Thyroid gland (tissue), 4 donors: ENCODE data around the gene FXYD1. TPM values are rescaled to one million over a fixed set of nuclear protein-coding genes. Genes with fewer than 3 reads are reported as not detected.

ENCODE experiments used
- DNase-seq, 2 donors: peaks; one replicate each; pipeline ENCODE4 v3.0.0-alpha.2; 2019
- H3K27ac ChIP-seq, 3 donors: fragments of 200-600 bp; sonication (generic); 1 replicate in 2 of 3; 2 replicates in 1 of 3; pipeline ENCODE4 v1.5.1; 2016 to 2019; ENCODE audit warnings: mild to moderate bottlenecking in 1 of 3, moderate library complexity in 1 of 3
- H3K27me3 ChIP-seq: fragments of 200-600 bp; sonication (generic); one replicate; pipeline ENCODE4 v1.5.1; 2019
- H3K36me3 ChIP-seq, 2 donors: fragments of 200-600 bp; sonication (generic); one replicate each; pipeline ENCODE4 v1.5.1; 2016 to 2019
- H3K4me1 ChIP-seq, 2 donors: fragments of 200-600 bp; sonication (generic); one replicate each; pipeline ENCODE4 v1.5.1; 2017 to 2019
- H3K4me3 ChIP-seq, 3 donors: fragments of 200-600 bp; sonication (generic); replicated peaks in 1 of 3; 1 replicate in 2 of 3; 2 replicates in 1 of 3; pipeline ENCODE4 v1.5.1; 2016; ENCODE audit warnings: mild to moderate bottlenecking in 1 of 3
- H3K9me3 ChIP-seq: fragments of 200-600 bp; sonication (generic); one replicate; pipeline ENCODE4 v1.5.1; 2017
- CTCF ChIP-seq, 6 experiments: fragments of 200-600 bp in 3 of 6; fragments of 450-650 bp in 3 of 6; sonication (generic) in 3 of 6; IDR thresholded peaks; one replicate each; pipeline ENCODE4 v1.5.1; 2016 to 2019; ENCODE audit warnings: antibody characterized with exemption in 6 of 6, mild to moderate bottlenecking in 2 of 6, inconsistent platforms in 1 of 6, moderate library complexity in 1 of 6
- POLR2A ChIP-seq, 2 donors: fragments of 450-650 bp; IDR thresholded peaks; one replicate each; pipeline ENCODE4 v1.6.1; 2017; ENCODE audit warnings: antibody characterized with exemption in 2 of 2, mild to moderate bottlenecking in 2 of 2, moderate library complexity in 1 of 2
- WGBS, 2 donors: methylation state at CpG; one replicate each; pipeline ENCODE4 v1.1.5; 2017; 5-methylcytosine and 5-hydroxymethylcytosine counted together
- intact Hi-C: fragments of 100-400 bp; cut with DNase I; formaldehyde crosslinking; loops from one replicate; pipeline ENCODE4 v1.15.1; 2023
- total RNA-seq, 4 donors: library from RNA; depleted of rRNA; stranded (reverse); fragments of >200 nt; gene quantifications; one replicate each; pipeline ENCODE4 v1.2.3, GENCODE V29; 2016

The FXYD1 gene
- total RNA-seq, 4 donors from 2014 or later, result 1.1 to 26.3 (median 8.8) TPM

- TF ChIP-seq POLR2A (IDR thresholded peaks at IDR 0.05) (no peak), CTCF (IDR thresholded peaks at IDR 0.05) (peak; percentile 62 to 88 (median 69))
- intact Hi-C loops, result no loop called here
- Histone ChIP-seq H3K9me3 (no peaks in the 10 kb centered on the region), H3K27ac (no peak overlapping the region), H3K4me1 (peaks cover 0 to 5% of the 10 kb centered on the region in 2 donors), H3K36me3 (no peaks in the 10 kb centered on the region), H3K4me3 (no peak overlapping the region), H3K27me3 (no peaks in the 10 kb centered on the region)
- peak; percentile 37 to 38 for DNase-seq
- 11 to 13% methylated on average over 23 of the region's 23 CpGs for WGBS, 2 donors
These were observed 24.1 kb upstream of the FXYD1 start for GRCh38 chr19:35114353-35115176.

- H3K4me1 ChIP-seq, result peaks cover 0 to 5% of the 10 kb centered on the region in 2 donors
- no peak for TF ChIP-seq CTCF (IDR thresholded peaks at IDR 0.05)
- no peak for TF ChIP-seq POLR2A (IDR thresholded peaks at IDR 0.05)
- H3K4me3 ChIP-seq, result no peak within 1 kb of the TSS
- intact Hi-C loops, result no loop called here
- 64 to 71% methylated on average over 14 of the region's 14 CpGs for WGBS, 2 donors
- H3K27me3 ChIP-seq, result no peaks in the 10 kb centered on the region
- DNase-seq, result no peak
- no peaks in the 10 kb centered on the region for H3K36me3 ChIP-seq
- no peaks in the 10 kb centered on the region for H3K9me3 ChIP-seq
- no peak within 1 kb of the TSS for H3K27ac ChIP-seq
These were observed 23.3 kb upstream of the FXYD1 start, which contains the start of gene FXYD3 for GRCh38 chr19:35115177-35115951. TSS of gene FXYD3 (plus strand) at chr19:35115823. CDS start at chr19:35119377, 3,554 bp downstream.

- 69 to 75% methylated on average over 13 of the region's 13 CpGs for whole genome bisulfite sequencing, 2 donors
- Histone ChIP-seq H3K27ac (no peak overlapping the region), H3K36me3 (no peaks in the 10 kb centered on the region), H3K9me3 (no peaks in the 10 kb centered on the region), H3K27me3 (no peaks in the 10 kb centered on the region), H3K4me3 (no peak overlapping the region), H3K4me1 (peaks cover 0 to 5% of the 10 kb centered on the region in 2 donors)
- no peak for DNase-seq
- intact Hi-C loops, result no loop called here
- no peak for TF ChIP-seq CTCF (IDR thresholded peaks at IDR 0.05)
- TF ChIP-seq POLR2A (IDR thresholded peaks at IDR 0.05), result no peak
These were observed 22.4 kb upstream of the FXYD1 start for GRCh38 chr19:35116072-35116801.

- intact Hi-C loops, result no loop called here
- Histone ChIP-seq H3K27me3 (no peaks in the 10 kb centered on the region), H3K36me3 (no peaks in the 10 kb centered on the region), H3K9me3 (no peaks in the 10 kb centered on the region), H3K4me3 (no peak overlapping the region), H3K27ac (no peak overlapping the region), H3K4me1 (peaks cover 0 to 5% of the 10 kb centered on the region in 2 donors)
- TF ChIP-seq POLR2A (IDR thresholded peaks at IDR 0.05), result no peak
- TF ChIP-seq CTCF (IDR thresholded peaks at IDR 0.05), result no peak
- 53 to 64% methylated on average over 4 of the region's 8 CpGs for WGBS, 2 donors
- DNase-seq, result no peak
These were observed 21.5 kb upstream of the FXYD1 start for GRCh38 chr19:35117116-35117515.
